Measurements from ENCODE around the gene AFF4.

The AFF4 gene

DNA sequence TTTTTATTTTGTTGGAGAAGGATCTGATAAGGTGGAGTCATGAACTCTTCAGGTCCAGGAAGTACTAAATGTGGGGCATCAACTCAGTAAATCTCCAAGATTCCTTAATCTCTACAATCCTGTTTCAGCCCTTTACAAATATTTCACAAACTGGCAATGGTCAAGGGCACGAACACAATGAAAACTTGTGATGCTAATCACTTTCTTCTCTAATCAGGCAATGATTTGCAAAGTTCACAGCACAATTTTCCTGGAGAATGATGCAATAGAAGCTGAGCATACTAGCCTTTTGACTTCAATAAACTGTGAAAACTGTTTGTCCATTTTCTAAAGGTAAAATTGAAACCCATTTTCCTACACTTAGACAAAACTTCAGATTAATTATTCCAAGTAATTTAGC, 114.1 kb downstream of the AFF4 start:
- no peak for DNase-seq

DNA sequence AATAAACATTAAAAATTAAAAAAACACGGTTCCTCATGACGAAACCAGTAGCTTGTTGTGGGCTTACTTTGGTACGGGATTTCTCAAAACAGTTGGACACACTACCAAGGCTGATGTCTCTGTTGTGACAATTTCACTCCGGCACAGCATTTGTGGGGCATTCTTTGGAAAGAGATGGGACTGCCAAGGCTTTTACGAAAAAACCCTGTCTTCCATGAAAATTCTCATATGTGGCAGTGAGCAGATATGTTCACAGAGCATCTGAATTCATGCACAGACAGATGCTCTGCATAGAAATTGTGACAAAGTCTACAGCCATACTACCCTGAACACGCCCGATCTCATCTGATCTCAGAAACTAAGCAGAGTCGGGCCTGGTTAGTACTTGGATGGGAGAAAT, 115.2 kb downstream of the AFF4 start:
- DNase-seq, result no peak

- DNase-seq, result no peak
These were observed 122.1 kb downstream of the AFF4 start for GRCh38 chr5:132841305-132841704.

DNA sequence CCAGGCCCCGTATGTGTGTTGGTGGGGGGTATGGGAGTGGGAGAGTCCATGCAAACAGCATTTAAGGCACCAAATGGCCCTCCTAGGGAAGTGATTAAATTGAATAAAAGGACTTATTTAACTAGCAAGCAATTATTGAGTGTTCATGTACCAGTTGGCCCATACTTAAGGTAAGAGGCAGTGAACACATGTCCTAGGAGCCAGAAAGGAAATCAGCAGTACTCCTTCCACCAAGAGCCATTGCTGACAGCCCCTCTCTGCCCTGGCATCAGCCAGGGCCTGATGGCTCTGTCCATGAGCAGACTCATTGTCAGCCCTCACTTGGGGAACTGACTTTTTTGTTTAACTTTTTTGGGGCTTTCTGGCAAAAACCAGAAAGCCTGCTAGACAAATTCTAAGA, 122.5 kb downstream of the AFF4 start:
- DNase-seq, result peak; percentile 55

DNA sequence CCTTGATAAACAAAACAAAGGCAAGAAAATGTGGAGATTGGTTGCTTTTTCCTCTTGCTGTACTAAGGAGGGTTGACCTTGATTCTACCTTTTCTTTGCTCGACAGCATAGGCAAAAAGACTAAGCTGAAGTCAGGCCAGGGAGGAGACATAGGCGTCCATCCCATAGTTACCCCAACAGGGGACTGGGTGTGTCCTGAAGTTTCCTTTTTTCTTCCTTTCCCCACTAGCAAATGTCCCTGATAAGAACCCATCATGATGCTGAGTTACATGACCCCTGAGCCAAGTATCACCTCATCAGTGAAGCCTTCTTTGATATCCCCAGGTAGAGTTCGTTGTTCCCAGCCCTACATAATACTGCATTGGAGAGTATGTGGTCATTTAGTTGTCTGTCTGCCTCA, 123.1 kb downstream of the AFF4 start:
- no peak for DNase-seq

DNA sequence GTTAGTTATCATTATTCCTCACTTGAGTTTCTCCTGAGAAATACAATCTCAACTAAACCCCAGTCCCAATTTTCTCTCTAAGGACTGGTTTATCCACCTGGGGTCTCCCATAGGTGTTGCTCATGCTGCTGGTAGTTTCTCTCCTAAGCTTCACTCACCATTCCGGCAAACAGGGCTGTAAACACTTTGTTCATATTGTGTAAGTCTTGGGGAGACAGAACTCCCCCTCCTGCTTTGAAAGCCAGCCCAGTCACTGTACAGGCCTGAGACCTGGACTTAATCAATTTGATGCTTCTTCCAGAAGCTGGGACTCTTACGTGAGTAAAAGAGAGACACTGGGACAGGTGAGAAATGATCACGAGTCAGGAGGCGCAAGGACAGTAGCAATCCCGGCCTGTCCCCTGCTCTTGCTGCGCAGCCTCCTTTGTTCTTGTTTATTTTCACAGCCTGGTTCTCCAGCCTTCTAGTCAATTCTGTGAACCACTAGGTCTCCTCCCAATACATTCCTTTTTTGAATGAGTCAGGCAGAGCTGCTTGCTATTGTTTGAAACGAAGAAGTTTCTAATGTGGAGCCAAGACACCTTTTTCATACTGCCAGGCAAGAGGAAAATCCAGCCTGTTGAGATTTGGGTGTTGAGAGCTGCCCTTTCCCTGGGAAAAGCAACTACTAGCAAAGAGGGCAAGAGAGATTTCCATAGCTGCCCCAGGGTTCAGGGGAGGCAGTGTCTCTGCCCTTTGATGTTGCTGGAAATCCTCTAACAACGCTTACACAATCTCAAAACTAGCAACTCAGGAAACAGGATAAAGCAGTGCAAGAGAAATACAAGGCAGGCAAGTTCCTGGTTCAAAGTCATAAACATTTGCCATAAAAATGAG, 123.8 kb downstream of the AFF4 start:
- no peak for DNase-seq

- no peak for DNase-seq
These were observed 124.7 kb downstream of the AFF4 start for GRCh38 chr5:132838516-132839282.

GRCh38 chr5:132837868-132838267, 125.6 kb downstream of the AFF4 start:
- no peak for DNase-seq

GRCh38 chr5:132836852-132837251, 126.6 kb downstream of the AFF4 start:
- no peak for DNase-seq

GRCh38 chr5:132834057-132834456, 129.4 kb downstream of the AFF4 start:
- DNase-seq, result no peak

DNA sequence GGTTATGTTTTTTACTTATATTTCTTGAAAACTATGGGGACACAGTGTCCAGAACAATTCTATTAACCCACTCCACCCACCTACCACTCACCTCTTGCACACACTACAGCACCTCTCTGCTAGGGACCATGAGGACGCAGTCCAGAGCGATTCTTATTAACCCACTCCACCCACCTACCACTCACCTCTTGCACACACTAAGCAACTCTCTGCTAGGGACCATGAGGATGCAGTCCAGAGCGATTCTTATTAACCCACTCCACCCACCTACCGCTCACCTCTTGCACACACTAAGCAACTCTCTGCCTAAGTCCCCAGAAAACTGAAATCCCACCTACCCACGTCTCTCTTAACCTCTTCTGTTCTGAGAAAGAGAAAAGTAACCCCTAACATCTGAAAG, 130.8 kb downstream of the AFF4 start:
- DNase-seq, result no peak

DNA sequence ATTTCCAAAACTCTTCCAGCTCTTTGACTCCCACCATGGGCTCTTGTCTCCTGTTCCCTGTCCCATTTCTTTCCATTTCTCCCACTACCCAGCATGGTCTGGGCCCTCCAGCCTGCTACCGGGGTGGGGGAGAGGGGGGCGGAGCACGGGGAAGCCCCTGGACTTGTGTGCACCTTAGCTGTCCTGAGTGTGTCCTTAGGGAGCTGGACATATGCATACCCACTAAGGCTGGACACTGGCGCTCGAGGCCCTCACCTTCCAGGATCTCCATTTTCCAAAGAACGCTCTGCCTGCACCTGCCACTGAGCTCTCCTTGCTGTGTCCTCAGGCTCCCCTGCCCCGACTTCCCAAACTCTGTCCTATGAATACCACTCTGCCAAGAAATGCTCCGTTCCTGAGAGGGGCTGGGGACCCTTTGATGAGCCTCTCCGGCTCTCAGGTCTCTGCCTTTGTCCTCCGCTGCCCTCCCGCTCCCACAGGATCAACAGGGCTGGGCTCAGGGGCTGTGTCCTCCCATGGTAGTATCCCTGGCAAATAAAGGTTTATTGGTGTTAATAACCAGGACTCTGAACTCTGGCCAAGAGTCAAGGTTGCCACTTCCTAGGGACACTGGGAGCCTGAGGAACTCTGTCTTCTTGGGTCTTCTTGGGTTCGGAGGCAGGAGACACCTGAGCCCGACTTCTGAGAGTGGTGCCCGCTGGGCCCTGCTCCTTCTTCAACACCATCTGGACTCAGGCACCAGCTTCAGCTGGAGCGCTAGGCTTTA, 132.2 kb downstream of the AFF4 start:
- no peak for DNase-seq

GRCh38 chr5:132830436-132831094, 132.9 kb downstream of the AFF4 start, which contains the start of gene SHROOM1:
Gene SHROOM1, minus strand, starts transcription at chr5:132830647. Its CDS starts 4,507 bp downstream, at chr5:132826140.
- DNase-seq, result peak; percentile 78

- DNase-seq, result peak; percentile 67
These were observed 133.5 kb downstream of the AFF4 start for GRCh38 chr5:132829742-132830435.

- DNase-seq, result no peak
These were observed 134.5 kb downstream of the AFF4 start for GRCh38 chr5:132828846-132829494.

- no peak for DNase-seq
These were observed 135.3 kb downstream of the AFF4 start for GRCh38 chr5:132827943-132828673.

- no peak for DNase-seq
These were observed 136.9 kb downstream of the AFF4 start for GRCh38 chr5:132826424-132827082.

- DNase-seq, result no peak
These were observed 137.5 kb downstream of the AFF4 start for GRCh38 chr5:132825834-132826391.
